H9 (cell line): ENCODE data around the gene ANKS1B. TPM values are rescaled to one million over a fixed set of nuclear protein-coding genes. Genes with fewer than 3 reads are reported as not detected.

Source experiments
- DNase-seq: peaks from one replicate; pipeline ENCODE4 v3.0.0-alpha.2; 2017
- H2AFZ ChIP-seq: one replicate; pipeline ENCODE4 v1.6.1; 2013; ENCODE audit warnings: mild to moderate bottlenecking, low read length, control low read depth, moderate library complexity
- H2AK5ac ChIP-seq: 2 replicates; pipeline ENCODE4 v1.6.1; 2013; ENCODE audit warnings: low read length, control low read depth, mixed read lengths; ENCODE audit not compliant: insufficient read length
- H2BK120ac ChIP-seq: one replicate; pipeline ENCODE4 v1.6.1; 2013; ENCODE audit warnings: low read depth, mild to moderate bottlenecking, low read length, control low read depth, inconsistent platforms; ENCODE audit not compliant: poor library complexity, severe bottlenecking
- H2BK12ac ChIP-seq: 2 replicates; pipeline ENCODE4 v1.6.1; 2013; ENCODE audit warnings: low read length, control low read depth, mixed read lengths, low read depth; ENCODE audit not compliant: insufficient read length
- H2BK15ac ChIP-seq: 2 replicates; pipeline ENCODE4 v1.6.1; 2013; ENCODE audit warnings: low read depth, low read length, control low read depth
- H2BK20ac ChIP-seq: one replicate; pipeline ENCODE4 v1.6.1; 2013; ENCODE audit warnings: low read depth, mild to moderate bottlenecking, low read length, control low read depth, inconsistent platforms; ENCODE audit not compliant: poor library complexity, severe bottlenecking
- H2BK5ac ChIP-seq: 2 replicates; pipeline ENCODE4 v1.6.1; 2013; ENCODE audit warnings: low read length, control low read depth, mixed read lengths; ENCODE audit not compliant: insufficient read length
- H3K14ac ChIP-seq: 2 replicates; pipeline ENCODE4 v1.6.1; 2013; ENCODE audit warnings: low read length, control low read depth; ENCODE audit not compliant: insufficient read depth
- H3K18ac ChIP-seq: 2 replicates; pipeline ENCODE4 v1.6.1; 2013; ENCODE audit warnings: low read depth, mild to moderate bottlenecking, mixed read lengths, low read length, control low read depth; ENCODE audit not compliant: insufficient read length
- H3K23ac ChIP-seq: 2 replicates; pipeline ENCODE4 v1.6.1; 2013; ENCODE audit warnings: low read length, control low read depth, mixed read lengths, low read depth; ENCODE audit not compliant: insufficient read length
- H3K23me2 ChIP-seq: 2 replicates; pipeline ENCODE4 v1.6.1; 2013; ENCODE audit warnings: low read depth, mild to moderate bottlenecking, mixed read lengths, low read length, control low read depth; ENCODE audit not compliant: insufficient read length, poor library complexity, severe bottlenecking
- H3K27ac ChIP-seq: 2 replicates; pipeline ENCODE4 v1.5.1; 2013; ENCODE audit warnings: low read length, control low read depth, mixed read lengths, low read depth; ENCODE audit not compliant: insufficient read length
- H3K27me3 ChIP-seq: 2 replicates; pipeline ENCODE4 v1.6.1; 2013; ENCODE audit warnings: low read length, control low read depth, inconsistent platforms; ENCODE audit not compliant: insufficient read depth
- H3K4ac ChIP-seq: 2 replicates; pipeline ENCODE4 v1.6.1; 2013; ENCODE audit warnings: low read depth, mild to moderate bottlenecking, control low read depth, inconsistent platforms, low read length, moderate library complexity
- H3K4me1 ChIP-seq: 2 replicates; pipeline ENCODE4 v1.6.1; 2013; ENCODE audit warnings: low read length, control low read depth, inconsistent platforms; ENCODE audit not compliant: insufficient read depth
- H3K4me2 ChIP-seq: 2 replicates; pipeline ENCODE4 v1.6.1; 2013; ENCODE audit warnings: low read length, control low read depth, mixed read lengths; ENCODE audit not compliant: insufficient read length, insufficient read depth
- H3K56ac ChIP-seq: 2 replicates; pipeline ENCODE4 v1.6.1; 2013; ENCODE audit warnings: low read depth, mild to moderate bottlenecking, mixed read lengths, low read length, control low read depth; ENCODE audit not compliant: insufficient read length
- H3K79me1 ChIP-seq: 2 replicates; pipeline ENCODE4 v1.6.1; 2013; ENCODE audit warnings: low read depth, mild to moderate bottlenecking, moderate library complexity, low read length, control low read depth, inconsistent platforms; ENCODE audit not compliant: insufficient read depth, poor library complexity, severe bottlenecking
- H3K79me2 ChIP-seq: 2 replicates; pipeline ENCODE4 v1.6.1; 2013; ENCODE audit warnings: low read length, control low read depth, inconsistent platforms; ENCODE audit not compliant: insufficient read depth
- H3K9ac ChIP-seq: 2 replicates; pipeline ENCODE4 v1.6.1; 2013; ENCODE audit warnings: low read length, control low read depth, mixed read lengths; ENCODE audit not compliant: insufficient read length; ENCODE audit errors: extremely low read depth
- H3K9me3 ChIP-seq: one replicate; pipeline ENCODE4 v1.6.1; 2013; ENCODE audit warnings: low read depth, low read length, inconsistent platforms; ENCODE audit not compliant: control insufficient read depth
- H3T11ph ChIP-seq: one replicate; pipeline ENCODE4 v1.6.1; 2013; ENCODE audit warnings: mild to moderate bottlenecking, low read length, control low read depth, inconsistent platforms
- H4K20me1 ChIP-seq: one replicate; pipeline ENCODE4 v1.6.1; 2013; ENCODE audit not compliant: control insufficient read depth, insufficient read length, insufficient read depth
- H4K5ac ChIP-seq: 2 replicates; pipeline ENCODE4 v1.6.1; 2013; ENCODE audit warnings: low read depth, mild to moderate bottlenecking, mixed read lengths, low read length, control low read depth; ENCODE audit not compliant: insufficient read length
- H4K8ac ChIP-seq: replicated peaks from 2 replicates; pipeline ENCODE4 v1.6.1; 2013; ENCODE audit warnings: low read length, control low read depth, mixed read lengths, low read depth; ENCODE audit not compliant: insufficient read length
- H4K91ac ChIP-seq: 2 replicates; pipeline ENCODE4 v1.6.1; 2013; ENCODE audit warnings: low read depth, mild to moderate bottlenecking, moderate library complexity, mixed read lengths, low read length, control low read depth; ENCODE audit not compliant: insufficient read length
- H3K27ac Mint-ChIP-seq, 3 experiments: 2 replicates in 2 of 3; 3 replicates in 1 of 3; pipeline ENCODE4 v1.8.0; 2020 to 2021; ENCODE audit warnings: mixed read lengths in 3 of 3, mild to moderate bottlenecking in 1 of 3, moderate library complexity in 1 of 3
- H3K27me3 Mint-ChIP-seq: 2 replicates; pipeline ENCODE4 v1.8.0; 2021; ENCODE audit warnings: low read depth, mild to moderate bottlenecking, moderate library complexity, mixed read lengths
- H3K36me3 Mint-ChIP-seq, 3 experiments: 2 replicates in 2 of 3; 3 replicates in 1 of 3; pipeline ENCODE4 v1.8.0; 2020 to 2021; ENCODE audit warnings: low read depth in 3 of 3, mixed read lengths in 3 of 3; ENCODE audit not compliant: insufficient read depth in 1 of 3
- H3K4me1 Mint-ChIP-seq, 2 experiments: 2 replicates each; pipeline ENCODE4 v1.8.0; 2020; ENCODE audit warnings: mixed read lengths in 2 of 2
- H3K4me3 Mint-ChIP-seq, 2 experiments: 2 replicates in 1 of 2; 3 replicates in 1 of 2; pipeline ENCODE4 v1.8.0; 2020 to 2021; ENCODE audit warnings: mild to moderate bottlenecking in 2 of 2, mixed read lengths in 2 of 2, moderate library complexity in 1 of 2
- H3K9me3 Mint-ChIP-seq, 2 experiments: 2 replicates in 1 of 2; 3 replicates in 1 of 2; pipeline ENCODE4 v1.8.0; 2020; ENCODE audit warnings: mild to moderate bottlenecking in 2 of 2, mixed read lengths in 2 of 2, moderate library complexity in 1 of 2
- WGBS: extraction: QIAGEN DNeasy Blood & Tissue Kit; methylation state at CpG from one replicate; pipeline ENCODE4 v1.1.7; 2013; ENCODE audit warnings: missing lambda C conversion rate, low lambda C conversion rate, mixed read lengths; ENCODE audit not compliant: insufficient read length; ENCODE audit errors: extremely low coverage; 5-methylcytosine and 5-hydroxymethylcytosine counted together
- total RNA-seq: library from RNA; stranded (reverse); gene quantifications from 2 replicates; pipeline ENCODE4 v1.2.1, GENCODE V29; 2021
- TF ChIP-seq, protein P1 (sequence below): fragments of 200-600 bp; sonication (generic); conservative IDR thresholded peaks from 3 replicates; pipeline ENCODE4 v1.8.0; 2021; ENCODE audit warnings: antibody characterized with exemption, mild to moderate bottlenecking

The ANKS1B gene
- total RNA-seq, 1 experiment from 2014 or later: 4.1 TPM

DNA sequence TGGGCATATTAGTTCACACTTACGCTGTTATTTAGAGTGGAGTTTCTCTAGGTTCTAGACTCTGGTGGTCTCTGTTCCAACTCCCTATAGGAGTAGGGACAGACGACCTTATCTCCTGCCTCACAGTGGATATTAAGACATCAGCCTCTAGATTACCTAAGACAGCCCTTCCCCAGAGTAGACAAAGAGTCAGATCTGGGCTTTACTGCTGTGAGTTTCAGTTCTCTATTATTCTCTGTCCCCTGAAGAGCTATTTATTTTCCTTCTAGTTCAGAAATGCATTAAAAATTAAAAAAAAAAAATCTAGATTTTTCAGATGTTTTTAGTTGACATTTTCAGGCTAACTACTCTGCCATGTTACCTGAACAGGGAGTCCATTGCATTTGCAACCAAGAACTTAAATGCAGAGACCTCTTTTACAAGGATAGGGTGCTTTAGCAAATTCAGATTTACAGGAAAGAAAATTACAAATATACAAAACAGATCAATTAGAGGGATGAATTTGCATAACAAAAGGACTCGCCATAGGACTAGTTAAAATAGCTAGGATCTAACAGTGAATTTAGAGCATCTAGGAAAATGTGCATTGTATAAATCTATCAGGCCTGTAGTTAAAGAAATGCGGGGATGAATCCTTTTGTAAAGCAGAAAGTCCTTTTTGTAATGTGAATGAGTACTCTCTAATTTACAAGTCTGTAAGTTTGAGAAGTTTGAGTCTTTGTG lies 958.2 kb downstream of the ANKS1B start:
- H2AK5ac ChIP-seq: no peak overlapping the region
- no peak overlapping the region for H2BK15ac ChIP-seq
- no peak overlapping the region for H2AFZ ChIP-seq
- WGBS: no CpG with 5 or more reads among the region's 4 CpGs
- no peak overlapping the region for H3K4me2 ChIP-seq
- TF ChIP-seq, protein P1, sequence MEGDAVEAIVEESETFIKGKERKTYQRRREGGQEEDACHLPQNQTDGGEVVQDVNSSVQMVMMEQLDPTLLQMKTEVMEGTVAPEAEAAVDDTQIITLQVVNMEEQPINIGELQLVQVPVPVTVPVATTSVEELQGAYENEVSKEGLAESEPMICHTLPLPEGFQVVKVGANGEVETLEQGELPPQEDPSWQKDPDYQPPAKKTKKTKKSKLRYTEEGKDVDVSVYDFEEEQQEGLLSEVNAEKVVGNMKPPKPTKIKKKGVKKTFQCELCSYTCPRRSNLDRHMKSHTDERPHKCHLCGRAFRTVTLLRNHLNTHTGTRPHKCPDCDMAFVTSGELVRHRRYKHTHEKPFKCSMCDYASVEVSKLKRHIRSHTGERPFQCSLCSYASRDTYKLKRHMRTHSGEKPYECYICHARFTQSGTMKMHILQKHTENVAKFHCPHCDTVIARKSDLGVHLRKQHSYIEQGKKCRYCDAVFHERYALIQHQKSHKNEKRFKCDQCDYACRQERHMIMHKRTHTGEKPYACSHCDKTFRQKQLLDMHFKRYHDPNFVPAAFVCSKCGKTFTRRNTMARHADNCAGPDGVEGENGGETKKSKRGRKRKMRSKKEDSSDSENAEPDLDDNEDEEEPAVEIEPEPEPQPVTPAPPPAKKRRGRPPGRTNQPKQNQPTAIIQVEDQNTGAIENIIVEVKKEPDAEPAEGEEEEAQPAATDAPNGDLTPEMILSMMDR: no peak
- H3K27me3 ChIP-seq: no peaks in the 10 kb centered on the region
- H3K9ac ChIP-seq: no peak overlapping the region
- H4K91ac ChIP-seq: no peak overlapping the region
- H3T11ph ChIP-seq: no peak overlapping the region
- H3K79me2 ChIP-seq: no peaks in the 10 kb centered on the region
- no peak overlapping the region for H3K18ac ChIP-seq
- H3K9me3 ChIP-seq: no peaks in the 10 kb centered on the region
- peaks cover 0 to 10% (median 8%) of the 10 kb centered on the region in 3 experiments; a peak in 4 of 7 replicates for H3K36me3 Mint-ChIP-seq
- H3K23ac ChIP-seq: no peak overlapping the region
- no peaks in the 10 kb centered on the region for H4K20me1 ChIP-seq
- H3K56ac ChIP-seq: no peak overlapping the region
- H3K4ac ChIP-seq: no peak overlapping the region
- H3K79me1 ChIP-seq: no peaks in the 10 kb centered on the region
- H3K4me1 ChIP-seq: no peaks in the 10 kb centered on the region
- no peak overlapping the region for H4K5ac ChIP-seq
- no peak overlapping the region for H2BK20ac ChIP-seq
- DNase-seq: no peak
- no peak overlapping the region for H4K8ac ChIP-seq
- peaks cover 8% of the 10 kb centered on the region; the same call in 1 of the 2 replicates for H3K27me3 Mint-ChIP-seq
- H3K23me2 ChIP-seq: no peaks in the 10 kb centered on the region
- H3K4me3 Mint-ChIP-seq: no peak overlapping the region
- peak overlapping the region in 1 of 3 experiments; percentile 21; a peak in 1 of 7 replicates for H3K27ac Mint-ChIP-seq
- no peak overlapping the region for H2BK5ac ChIP-seq
- no peak overlapping the region for H2BK12ac ChIP-seq
- peaks cover 34% of the 10 kb centered on the region in 2 experiments for H3K4me1 Mint-ChIP-seq
- H2BK120ac ChIP-seq: no peak overlapping the region
- no peak overlapping the region for H3K27ac ChIP-seq
- peaks cover 0 to 18% of the 10 kb centered on the region in 2 experiments; a peak in 2 of 5 replicates for H3K9me3 Mint-ChIP-seq
- H3K14ac ChIP-seq: no peak overlapping the region
